ENCODE results near the gene MAL. TPM values are rescaled to one million over a fixed set of nuclear protein-coding genes. Genes with fewer than 3 reads are reported as not detected.

Gene MAL
- total RNA-seq, 4 donors from 2014 or later, result 6.5 to 29.4 (median 11.8) TPM

Other genes starting within 250 kb of the MAL start
- not detected for gene TEKT4, start 154.3 kb upstream of the MAL start, total RNA-seq
- 10 to 100 TPM; 31.9 to 57.1 (median 36.8) TPM for gene MRPS5, start 96.1 kb downstream of the MAL start, total RNA-seq
- 10 to 100 TPM in 3 of 4 donors, 1 to 10 TPM in 1; 9.1 to 33.3 (median 23.1) TPM for gene ZNF514, start 134.1 kb downstream of the MAL start, total RNA-seq
- 1 to 10 TPM; 1.4 to 4.8 (median 2.6) TPM for gene ZNF2, start 140.1 kb downstream of the MAL start, total RNA-seq
- 1 to 10 TPM; 1.6 to 3.2 (median 2.6) TPM for gene ZNF892, start 181.8 kb downstream of the MAL start, total RNA-seq
- gene PROM2, start 248.7 kb downstream of the MAL start, total RNA-seq, result 100 to 1,000 TPM in 2 of 4 donors, 10 to 100 TPM in 2; 96.8 to 166 (median 131) TPM

Measured in suprapubic skin (tissue), 4 donors.